Measurements from ENCODE around the gene CREBZF.

CREBZF gene

DNA sequence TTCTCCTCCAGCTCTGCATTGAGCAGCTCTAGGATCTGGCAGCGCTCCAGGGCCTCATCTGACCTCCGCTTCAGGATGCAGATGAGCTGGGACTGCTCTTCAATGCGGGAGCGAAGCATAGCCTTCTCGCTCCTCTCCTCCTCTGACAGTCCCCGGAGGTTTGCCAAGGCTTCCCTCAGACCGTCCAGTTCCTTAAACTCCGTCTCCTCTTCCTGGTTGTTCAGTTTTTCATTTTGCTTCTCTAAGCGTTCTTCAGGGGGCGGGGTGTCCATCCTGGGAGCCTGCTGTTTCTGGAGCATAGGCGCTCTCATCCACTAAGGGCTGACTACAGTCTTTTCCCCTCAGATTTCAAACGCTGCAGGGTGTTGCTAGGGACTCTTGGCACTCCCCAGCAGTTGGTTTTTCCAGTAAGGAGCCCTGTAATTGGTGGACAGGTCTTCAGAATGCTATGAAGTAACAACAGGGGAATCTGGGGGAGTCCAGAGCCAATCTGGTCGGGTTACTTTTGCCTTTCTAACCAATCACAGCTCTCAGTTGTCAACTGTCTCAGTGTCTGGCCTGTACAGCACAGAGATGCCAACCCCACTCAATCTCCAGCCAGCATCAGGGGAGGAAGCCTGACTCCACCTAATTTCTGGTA is 21.0 kb upstream of the CREBZF start, which contains the start of gene CCDC89:
Gene CCDC89, minus strand, starts transcription at position 376 of the 640 bp plus-strand sequence. Its CDS starts 65 bp downstream, at position 311.
- H3K9me3 ChIP-seq (ENCODE audit: control insufficient read depth, insufficient read depth, low read depth, low read length): no peaks in the 10 kb centered on the region
- POLR2A ChIA-PET: interaction anchor here (0.5 to 1.5 kb wide), 4 partner anchors 21 to 568 kb away, joined by 3 to 5 read pairs (median 4); partner anchors contain the start of genes CREBZF and TMEM126B
- CTCF ChIA-PET: interaction anchor here (0.7 to 2.6 kb wide), 6 partner anchors 8 to 169 kb away, joined by 3 to 7 read pairs (median 5); partner anchors contain the start of gene CCDC83
- H3K27ac ChIP-seq (ENCODE audit: extremely low read depth, low read depth, low read length): peak within 1 kb of the TSS; percentile 70
- no peaks in the 10 kb centered on the region for H3K36me3 ChIP-seq (ENCODE audit: control insufficient read depth in 2 of 2, insufficient read depth in 1 of 2, low read length in 2 of 2)
- H3K4me1 ChIP-seq (ENCODE audit: control insufficient read depth, insufficient read depth, low read length): no peaks in the 10 kb centered on the region
- peak within 1 kb of the TSS; percentile 31 for H3K4me3 ChIP-seq (ENCODE audit: low read depth, low read length)
- TF ChIP-seq SP3 (tag by site-specific recombination; IDR thresholded peaks at IDR 0.05) (0 out of 2 replicates have a peak, but pooled peaks have one; percentile 13), ZNF10 (tag by site-specific recombination; IDR thresholded peaks at IDR 0.05) (no peak), ZNF19 (tag by site-specific recombination; IDR thresholded peaks at IDR 0.05; ENCODE audit: low read depth) (no peak), ZNF350 (tag by site-specific recombination; IDR thresholded peaks at IDR 0.05) (no peak), ZNF146 (tag by site-specific recombination; IDR thresholded peaks at IDR 0.05) (no peak), ZNF571 (tag by site-specific recombination; IDR thresholded peaks at IDR 0.05) (no peak), ZNF544 (tag by site-specific recombination; IDR thresholded peaks at IDR 0.05) (no peak), ZFP41 (tag by site-specific recombination; IDR thresholded peaks at IDR 0.05; ENCODE audit: borderline replicate concordance) (no peak), ZBTB1 (tag by site-specific recombination; IDR thresholded peaks at IDR 0.05) (no peak), MZF1 (tag by site-specific recombination; IDR thresholded peaks at IDR 0.05; ENCODE audit: borderline replicate concordance) (peak; percentile 100), ZNF837 (tag by site-specific recombination; IDR thresholded peaks at IDR 0.05) (no peak), ZBTB17 (tag by site-specific recombination; IDR thresholded peaks at IDR 0.05) (peak; percentile 90)
- TF ChIP-seq, protein P1, sequence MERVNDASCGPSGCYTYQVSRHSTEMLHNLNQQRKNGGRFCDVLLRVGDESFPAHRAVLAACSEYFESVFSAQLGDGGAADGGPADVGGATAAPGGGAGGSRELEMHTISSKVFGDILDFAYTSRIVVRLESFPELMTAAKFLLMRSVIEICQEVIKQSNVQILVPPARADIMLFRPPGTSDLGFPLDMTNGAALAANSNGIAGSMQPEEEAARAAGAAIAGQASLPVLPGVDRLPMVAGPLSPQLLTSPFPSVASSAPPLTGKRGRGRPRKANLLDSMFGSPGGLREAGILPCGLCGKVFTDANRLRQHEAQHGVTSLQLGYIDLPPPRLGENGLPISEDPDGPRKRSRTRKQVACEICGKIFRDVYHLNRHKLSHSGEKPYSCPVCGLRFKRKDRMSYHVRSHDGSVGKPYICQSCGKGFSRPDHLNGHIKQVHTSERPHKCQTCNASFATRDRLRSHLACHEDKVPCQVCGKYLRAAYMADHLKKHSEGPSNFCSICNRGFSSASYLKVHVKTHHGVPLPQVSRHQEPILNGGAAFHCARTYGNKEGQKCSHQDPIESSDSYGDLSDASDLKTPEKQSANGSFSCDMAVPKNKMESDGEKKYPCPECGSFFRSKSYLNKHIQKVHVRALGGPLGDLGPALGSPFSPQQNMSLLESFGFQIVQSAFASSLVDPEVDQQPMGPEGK (tag by site-specific recombination; IDR thresholded peaks at IDR 0.05): 0 out of 2 replicates have a peak, but pooled peaks have one; percentile 27
- TF ChIP-seq, protein P2, sequence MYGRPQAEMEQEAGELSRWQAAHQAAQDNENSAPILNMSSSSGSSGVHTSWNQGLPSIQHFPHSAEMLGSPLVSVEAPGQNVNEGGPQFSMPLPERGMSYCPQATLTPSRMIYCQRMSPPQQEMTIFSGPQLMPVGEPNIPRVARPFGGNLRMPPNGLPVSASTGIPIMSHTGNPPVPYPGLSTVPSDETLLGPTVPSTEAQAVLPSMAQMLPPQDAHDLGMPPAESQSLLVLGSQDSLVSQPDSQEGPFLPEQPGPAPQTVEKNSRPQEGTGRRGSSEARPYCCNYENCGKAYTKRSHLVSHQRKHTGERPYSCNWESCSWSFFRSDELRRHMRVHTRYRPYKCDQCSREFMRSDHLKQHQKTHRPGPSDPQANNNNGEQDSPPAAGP (tag by site-specific recombination; IDR thresholded peaks at IDR 0.05): no peak
- TF ChIP-seq, protein P3, sequence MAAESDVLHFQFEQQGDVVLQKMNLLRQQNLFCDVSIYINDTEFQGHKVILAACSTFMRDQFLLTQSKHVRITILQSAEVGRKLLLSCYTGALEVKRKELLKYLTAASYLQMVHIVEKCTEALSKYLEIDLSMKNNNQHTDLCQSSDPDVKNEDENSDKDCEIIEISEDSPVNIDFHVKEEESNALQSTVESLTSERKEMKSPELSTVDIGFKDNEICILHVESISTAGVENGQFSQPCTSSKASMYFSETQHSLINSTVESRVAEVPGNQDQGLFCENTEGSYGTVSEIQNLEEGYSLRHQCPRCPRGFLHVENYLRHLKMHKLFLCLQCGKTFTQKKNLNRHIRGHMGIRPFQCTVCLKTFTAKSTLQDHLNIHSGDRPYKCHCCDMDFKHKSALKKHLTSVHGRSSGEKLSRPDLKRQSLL (tag by site-specific recombination; IDR thresholded peaks at IDR 0.05): peak; percentile 99; the same call in 1 of the 2 replicates
- TF ChIP-seq, protein P4, sequence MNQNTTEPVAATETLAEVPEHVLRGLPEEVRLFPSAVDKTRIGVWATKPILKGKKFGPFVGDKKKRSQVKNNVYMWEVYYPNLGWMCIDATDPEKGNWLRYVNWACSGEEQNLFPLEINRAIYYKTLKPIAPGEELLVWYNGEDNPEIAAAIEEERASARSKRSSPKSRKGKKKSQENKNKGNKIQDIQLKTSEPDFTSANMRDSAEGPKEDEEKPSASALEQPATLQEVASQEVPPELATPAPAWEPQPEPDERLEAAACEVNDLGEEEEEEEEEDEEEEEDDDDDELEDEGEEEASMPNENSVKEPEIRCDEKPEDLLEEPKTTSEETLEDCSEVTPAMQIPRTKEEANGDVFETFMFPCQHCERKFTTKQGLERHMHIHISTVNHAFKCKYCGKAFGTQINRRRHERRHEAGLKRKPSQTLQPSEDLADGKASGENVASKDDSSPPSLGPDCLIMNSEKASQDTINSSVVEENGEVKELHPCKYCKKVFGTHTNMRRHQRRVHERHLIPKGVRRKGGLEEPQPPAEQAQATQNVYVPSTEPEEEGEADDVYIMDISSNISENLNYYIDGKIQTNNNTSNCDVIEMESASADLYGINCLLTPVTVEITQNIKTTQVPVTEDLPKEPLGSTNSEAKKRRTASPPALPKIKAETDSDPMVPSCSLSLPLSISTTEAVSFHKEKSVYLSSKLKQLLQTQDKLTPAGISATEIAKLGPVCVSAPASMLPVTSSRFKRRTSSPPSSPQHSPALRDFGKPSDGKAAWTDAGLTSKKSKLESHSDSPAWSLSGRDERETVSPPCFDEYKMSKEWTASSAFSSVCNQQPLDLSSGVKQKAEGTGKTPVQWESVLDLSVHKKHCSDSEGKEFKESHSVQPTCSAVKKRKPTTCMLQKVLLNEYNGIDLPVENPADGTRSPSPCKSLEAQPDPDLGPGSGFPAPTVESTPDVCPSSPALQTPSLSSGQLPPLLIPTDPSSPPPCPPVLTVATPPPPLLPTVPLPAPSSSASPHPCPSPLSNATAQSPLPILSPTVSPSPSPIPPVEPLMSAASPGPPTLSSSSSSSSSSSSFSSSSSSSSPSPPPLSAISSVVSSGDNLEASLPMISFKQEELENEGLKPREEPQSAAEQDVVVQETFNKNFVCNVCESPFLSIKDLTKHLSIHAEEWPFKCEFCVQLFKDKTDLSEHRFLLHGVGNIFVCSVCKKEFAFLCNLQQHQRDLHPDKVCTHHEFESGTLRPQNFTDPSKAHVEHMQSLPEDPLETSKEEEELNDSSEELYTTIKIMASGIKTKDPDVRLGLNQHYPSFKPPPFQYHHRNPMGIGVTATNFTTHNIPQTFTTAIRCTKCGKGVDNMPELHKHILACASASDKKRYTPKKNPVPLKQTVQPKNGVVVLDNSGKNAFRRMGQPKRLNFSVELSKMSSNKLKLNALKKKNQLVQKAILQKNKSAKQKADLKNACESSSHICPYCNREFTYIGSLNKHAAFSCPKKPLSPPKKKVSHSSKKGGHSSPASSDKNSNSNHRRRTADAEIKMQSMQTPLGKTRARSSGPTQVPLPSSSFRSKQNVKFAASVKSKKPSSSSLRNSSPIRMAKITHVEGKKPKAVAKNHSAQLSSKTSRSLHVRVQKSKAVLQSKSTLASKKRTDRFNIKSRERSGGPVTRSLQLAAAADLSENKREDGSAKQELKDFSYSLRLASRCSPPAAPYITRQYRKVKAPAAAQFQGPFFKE (tag by site-specific recombination; IDR thresholded peaks at IDR 0.05; ENCODE audit: borderline replicate concordance): no peak
- TF ChIP-seq, protein P5, sequence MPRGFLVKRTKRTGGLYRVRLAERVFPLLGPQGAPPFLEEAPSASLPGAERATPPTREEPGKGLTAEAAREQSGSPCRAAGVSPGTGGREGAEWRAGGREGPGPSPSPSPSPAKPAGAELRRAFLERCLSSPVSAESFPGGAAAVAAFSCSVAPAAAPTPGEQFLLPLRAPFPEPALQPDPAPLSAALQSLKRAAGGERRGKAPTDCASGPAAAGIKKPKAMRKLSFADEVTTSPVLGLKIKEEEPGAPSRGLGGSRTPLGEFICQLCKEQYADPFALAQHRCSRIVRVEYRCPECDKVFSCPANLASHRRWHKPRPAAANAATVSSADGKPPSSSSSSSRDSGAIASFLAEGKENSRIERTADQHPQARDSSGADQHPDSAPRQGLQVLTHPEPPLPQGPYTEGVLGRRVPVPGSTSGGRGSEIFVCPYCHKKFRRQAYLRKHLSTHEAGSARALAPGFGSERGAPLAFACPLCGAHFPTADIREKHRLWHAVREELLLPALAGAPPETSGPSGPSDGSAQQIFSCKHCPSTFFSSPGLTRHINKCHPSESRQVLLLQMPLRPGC (tag by site-specific recombination; IDR thresholded peaks at IDR 0.05): no peak
- TF ChIP-seq, protein P6, sequence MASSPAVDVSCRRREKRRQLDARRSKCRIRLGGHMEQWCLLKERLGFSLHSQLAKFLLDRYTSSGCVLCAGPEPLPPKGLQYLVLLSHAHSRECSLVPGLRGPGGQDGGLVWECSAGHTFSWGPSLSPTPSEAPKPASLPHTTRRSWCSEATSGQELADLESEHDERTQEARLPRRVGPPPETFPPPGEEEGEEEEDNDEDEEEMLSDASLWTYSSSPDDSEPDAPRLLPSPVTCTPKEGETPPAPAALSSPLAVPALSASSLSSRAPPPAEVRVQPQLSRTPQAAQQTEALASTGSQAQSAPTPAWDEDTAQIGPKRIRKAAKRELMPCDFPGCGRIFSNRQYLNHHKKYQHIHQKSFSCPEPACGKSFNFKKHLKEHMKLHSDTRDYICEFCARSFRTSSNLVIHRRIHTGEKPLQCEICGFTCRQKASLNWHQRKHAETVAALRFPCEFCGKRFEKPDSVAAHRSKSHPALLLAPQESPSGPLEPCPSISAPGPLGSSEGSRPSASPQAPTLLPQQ (tag by site-specific recombination; IDR thresholded peaks at IDR 0.05): no peak
- TF ChIP-seq, protein P7, sequence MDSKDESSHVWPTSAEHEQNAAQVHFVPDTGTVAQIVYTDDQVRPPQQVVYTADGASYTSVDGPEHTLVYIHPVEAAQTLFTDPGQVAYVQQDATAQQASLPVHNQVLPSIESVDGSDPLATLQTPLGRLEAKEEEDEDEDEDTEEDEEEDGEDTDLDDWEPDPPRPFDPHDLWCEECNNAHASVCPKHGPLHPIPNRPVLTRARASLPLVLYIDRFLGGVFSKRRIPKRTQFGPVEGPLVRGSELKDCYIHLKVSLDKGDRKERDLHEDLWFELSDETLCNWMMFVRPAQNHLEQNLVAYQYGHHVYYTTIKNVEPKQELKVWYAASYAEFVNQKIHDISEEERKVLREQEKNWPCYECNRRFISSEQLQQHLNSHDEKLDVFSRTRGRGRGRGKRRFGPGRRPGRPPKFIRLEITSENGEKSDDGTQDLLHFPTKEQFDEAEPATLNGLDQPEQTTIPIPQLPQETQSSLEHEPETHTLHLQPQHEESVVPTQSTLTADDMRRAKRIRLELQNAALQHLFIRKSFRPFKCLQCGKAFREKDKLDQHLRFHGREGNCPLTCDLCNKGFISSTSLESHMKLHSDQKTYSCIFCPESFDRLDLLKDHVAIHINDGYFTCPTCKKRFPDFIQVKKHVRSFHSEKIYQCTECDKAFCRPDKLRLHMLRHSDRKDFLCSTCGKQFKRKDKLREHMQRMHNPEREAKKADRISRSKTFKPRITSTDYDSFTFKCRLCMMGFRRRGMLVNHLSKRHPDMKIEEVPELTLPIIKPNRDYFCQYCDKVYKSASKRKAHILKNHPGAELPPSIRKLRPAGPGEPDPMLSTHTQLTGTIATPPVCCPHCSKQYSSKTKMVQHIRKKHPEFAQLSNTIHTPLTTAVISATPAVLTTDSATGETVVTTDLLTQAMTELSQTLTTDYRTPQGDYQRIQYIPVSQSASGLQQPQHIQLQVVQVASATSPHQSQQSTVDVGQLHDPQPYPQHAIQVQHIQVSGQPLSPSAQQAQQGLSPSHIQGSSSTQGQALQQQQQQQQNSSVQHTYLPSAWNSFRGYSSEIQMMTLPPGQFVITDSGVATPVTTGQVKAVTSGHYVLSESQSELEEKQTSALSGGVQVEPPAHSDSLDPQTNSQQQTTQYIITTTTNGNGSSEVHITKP (tag by site-specific recombination; IDR thresholded peaks at IDR 0.05): 0 out of 2 replicates have a peak, but pooled peaks have one; percentile 16

Data from HEK293 (cell line).